OCI-M1 (cell line): ENCODE data around the gene CAB39.
"Not testable (repeated sequence)": the region's sequence is repeated elsewhere in the genome, so short reads cannot be mapped to it uniquely, and the experiment has no call there.

Experiments
- DNase-seq: peaks from one replicate; lab custom pipeline; 2025; lab: John Stamatoyannopoulos, UW

The CAB39 gene

GRCh38 chr2:230684270-230685168 is 28.1 kb upstream of the CAB39 start:
- DNase-seq, result no peak

DNA sequence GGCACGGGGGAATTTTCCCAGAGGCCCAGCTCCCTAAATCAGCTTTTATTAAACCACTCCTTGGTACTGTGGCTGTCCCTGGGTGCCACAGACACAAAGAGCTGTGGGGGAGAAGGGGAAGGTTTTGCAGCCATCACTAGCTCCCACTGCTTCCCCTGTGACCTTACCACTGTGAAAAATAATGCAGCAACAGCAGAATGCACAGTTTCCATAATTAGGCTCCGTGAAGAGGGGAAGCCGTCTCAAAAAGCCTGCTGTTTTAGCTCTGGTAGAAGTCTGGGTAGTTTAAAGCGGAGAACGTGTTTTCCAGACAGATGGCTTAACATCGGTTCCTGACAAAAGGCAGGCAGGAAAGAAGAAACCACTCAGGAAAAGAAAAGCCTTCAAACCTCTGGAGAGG is 27.5 kb upstream of the CAB39 start:
- DNase-seq, result no peak

DNA sequence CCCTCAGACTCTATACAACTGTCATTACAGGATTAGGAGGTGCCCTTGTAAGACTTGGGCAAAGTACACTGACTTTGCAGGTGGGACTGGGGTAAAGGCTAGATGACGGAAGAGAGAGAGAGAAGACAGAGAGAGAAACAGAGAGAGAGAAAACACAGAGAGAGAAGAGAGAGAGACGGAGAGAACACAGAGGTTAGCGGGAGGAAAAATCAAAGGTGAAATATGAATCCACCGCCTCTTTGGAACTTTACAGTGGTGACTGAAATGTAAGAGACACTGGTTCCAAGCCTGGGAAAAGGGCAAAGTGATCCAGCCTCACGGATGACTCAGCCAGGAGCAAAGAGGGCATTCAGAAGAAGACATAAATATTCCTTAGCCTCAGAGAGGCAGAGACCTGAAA is 25.1 kb upstream of the CAB39 start:
- DNase-seq, result no peak

DNA sequence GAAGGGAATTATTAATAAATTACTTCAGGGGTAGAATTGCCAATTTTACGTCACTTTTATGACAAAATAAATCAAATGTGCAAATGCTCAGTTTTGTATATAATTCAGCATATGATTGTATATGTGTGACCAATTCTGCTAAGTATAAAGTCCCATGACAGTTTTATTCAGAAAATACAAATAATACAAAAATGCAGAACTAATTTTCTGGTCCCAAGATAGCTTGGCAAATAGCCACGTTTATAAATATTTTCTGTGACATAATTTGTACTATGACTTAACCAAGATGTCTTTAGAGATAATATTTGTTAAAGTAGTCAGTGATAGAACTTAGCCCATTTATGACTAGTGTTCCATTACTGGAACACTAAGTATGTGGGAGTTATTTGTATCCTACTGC is 24.2 kb upstream of the CAB39 start:
- no peak for DNase-seq

- DNase-seq, result no peak
These were observed 22.2 kb upstream of the CAB39 start for GRCh38 chr2:230690439-230690838.

GRCh38 chr2:230691005-230691647 is 21.5 kb upstream of the CAB39 start:
- no peak for DNase-seq

DNA sequence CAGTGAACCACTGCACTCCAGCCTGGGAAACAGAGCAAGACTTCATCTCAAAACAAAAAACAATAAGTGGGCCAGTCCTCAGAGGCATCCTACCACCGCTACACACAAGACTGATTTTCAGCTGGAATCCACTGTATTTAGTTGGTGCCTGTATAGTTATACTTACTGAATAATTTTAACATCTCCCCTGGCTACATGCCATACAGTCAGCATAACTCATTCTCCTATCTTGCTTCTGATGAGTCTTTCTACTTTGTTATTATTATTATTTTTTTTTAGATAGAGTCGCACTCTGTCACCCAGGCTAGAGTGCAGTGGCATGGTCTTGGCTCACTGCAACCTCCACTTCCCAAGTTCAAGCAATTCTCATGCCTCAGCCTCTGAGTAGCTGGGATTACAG is 19.9 kb upstream of the CAB39 start:
- no peak for DNase-seq

- DNase-seq, result no peak
These were observed 19.2 kb upstream of the CAB39 start for GRCh38 chr2:230693411-230693810.

- no peak for DNase-seq
These were observed 18.4 kb upstream of the CAB39 start for GRCh38 chr2:230694241-230694640.

DNA sequence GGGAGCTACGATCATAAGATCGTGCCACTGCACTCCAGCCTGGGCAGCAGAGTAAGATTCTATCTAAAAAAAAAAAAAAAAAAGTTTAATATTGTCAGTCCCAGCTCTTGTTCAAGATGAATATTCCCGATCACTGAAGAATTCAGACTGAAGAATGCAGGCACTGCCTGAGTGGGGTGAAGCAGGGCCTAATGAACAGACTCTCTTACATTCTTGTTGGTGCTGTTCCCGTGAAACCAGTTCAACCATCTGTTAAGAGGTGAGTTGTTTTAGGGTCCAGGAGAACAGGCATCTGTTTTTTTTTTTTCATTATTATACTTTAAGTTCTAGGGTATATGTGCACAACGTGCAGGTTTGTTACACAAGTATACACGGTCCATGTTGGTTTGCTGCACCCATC is 17.1 kb upstream of the CAB39 start:
- DNase-seq, result no peak

- DNase-seq, result no peak
These were observed 16.0 kb upstream of the CAB39 start for GRCh38 chr2:230696670-230697069.

GRCh38 chr2:230697676-230698075 is 15.0 kb upstream of the CAB39 start:
- no peak for DNase-seq

DNA sequence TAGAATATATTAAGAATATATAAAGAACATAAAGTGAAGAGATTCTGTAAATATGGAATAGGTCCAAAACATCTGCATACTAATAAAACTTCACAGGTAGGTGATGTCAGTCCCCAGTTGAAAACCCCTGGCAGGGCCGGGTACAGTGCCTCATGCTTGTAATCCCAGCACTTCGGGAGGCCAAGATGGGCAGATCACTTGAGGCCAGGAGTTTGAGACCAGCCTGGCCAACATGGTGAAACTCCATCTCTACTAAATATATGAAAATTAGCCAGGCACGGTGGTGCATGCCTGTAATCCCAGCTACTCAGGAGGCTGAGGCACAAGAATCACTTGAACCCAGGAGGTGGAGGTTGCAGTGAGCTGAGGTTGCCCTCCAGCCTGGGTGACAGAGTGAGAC is 13.9 kb upstream of the CAB39 start:
- not testable (repeated sequence) for DNase-seq

GRCh38 chr2:230700447-230700846 is 12.2 kb upstream of the CAB39 start:
- DNase-seq, result no peak

DNA sequence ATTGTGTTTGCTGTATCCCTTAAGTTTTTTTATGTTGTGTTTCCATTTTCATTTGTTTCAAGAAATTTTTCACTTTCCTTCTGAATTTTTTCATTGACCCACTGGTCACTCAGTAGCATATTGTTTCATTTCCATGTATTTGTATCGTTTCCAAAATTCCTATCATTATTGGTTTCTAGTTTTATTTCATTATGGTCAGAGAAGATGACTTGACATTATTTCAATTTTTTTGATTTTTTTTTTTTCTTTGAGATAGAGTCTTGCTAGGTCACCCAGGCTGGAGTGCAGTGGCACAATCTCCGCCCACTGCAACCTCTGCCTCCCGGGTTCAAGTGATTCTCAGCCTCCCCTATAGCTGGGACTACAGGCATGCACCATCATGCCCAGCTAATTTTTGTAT is 11.3 kb upstream of the CAB39 start:
- DNase-seq, result no peak

- DNase-seq, result not testable (repeated sequence)
These were observed 10.2 kb upstream of the CAB39 start for GRCh38 chr2:230702457-230702856.

GRCh38 chr2:230703514-230703913 is 9.1 kb upstream of the CAB39 start:
- DNase-seq, result no peak

DNA sequence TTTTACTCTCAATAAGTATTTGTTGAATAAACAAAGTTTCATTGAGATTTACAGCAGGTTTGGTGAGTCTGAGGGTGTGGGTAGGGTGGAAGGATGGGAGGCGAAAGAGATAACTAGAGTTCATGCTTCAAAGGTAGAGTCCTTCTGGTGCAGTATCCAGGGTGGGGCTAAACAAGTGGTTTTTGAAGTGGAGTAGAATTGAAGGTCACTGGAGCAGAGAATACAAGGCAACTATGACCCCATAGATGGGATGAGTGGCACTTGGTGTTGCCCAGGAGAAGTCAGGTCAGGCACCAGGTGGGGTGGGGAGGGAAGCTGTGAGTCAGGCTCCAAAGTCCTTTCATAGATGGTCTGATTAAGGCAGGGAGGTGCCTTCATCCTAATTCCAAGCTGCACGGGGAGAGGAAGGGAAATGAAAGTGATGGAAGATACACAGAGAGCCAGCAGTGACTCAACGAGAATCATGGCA is 6.6 kb upstream of the CAB39 start:
- DNase-seq, result no peak

GRCh38 chr2:230706966-230707365 is 5.7 kb upstream of the CAB39 start:
- no peak for DNase-seq

DNA sequence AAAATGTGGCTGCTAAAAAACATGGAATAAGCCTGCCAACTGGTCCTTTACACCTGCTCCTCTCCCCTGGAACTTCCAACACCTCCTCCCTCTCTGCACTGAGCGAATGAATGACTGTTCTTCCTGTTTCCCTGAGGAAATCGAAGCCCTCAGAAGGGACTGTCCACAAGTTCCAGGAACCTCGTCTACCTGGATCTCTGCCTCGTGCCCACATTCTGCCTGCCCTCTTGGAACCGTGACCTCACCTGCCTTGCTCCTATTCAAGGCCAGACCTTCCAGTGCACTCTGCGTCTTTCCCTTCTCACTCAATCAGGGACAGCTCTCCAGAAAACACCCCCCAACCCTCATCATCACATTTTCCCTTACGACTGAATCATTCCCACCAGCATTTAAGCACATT is 4.4 kb upstream of the CAB39 start:
- DNase-seq, result no peak

DNA sequence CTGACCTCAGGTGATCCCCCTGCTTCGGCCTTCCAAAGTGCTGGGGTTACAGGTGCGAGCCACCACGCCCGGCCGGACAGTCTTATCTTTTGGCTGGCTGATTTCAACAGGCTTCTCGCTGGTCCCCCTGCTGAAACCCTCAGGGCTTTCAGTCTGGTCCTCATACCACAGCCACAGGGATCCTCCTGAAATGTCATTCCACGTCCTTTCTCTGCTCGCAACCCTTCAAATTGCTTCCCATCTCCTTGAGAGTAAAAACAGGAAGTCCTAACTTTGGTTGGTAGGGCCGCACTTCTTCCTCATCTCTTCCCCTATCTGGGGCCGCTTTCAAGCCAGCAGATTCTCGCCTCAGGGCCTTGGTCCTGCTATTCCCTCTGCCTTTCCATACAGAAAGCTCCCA is 1.4 kb upstream of the CAB39 start:
- peak; percentile 36 for DNase-seq

DNA sequence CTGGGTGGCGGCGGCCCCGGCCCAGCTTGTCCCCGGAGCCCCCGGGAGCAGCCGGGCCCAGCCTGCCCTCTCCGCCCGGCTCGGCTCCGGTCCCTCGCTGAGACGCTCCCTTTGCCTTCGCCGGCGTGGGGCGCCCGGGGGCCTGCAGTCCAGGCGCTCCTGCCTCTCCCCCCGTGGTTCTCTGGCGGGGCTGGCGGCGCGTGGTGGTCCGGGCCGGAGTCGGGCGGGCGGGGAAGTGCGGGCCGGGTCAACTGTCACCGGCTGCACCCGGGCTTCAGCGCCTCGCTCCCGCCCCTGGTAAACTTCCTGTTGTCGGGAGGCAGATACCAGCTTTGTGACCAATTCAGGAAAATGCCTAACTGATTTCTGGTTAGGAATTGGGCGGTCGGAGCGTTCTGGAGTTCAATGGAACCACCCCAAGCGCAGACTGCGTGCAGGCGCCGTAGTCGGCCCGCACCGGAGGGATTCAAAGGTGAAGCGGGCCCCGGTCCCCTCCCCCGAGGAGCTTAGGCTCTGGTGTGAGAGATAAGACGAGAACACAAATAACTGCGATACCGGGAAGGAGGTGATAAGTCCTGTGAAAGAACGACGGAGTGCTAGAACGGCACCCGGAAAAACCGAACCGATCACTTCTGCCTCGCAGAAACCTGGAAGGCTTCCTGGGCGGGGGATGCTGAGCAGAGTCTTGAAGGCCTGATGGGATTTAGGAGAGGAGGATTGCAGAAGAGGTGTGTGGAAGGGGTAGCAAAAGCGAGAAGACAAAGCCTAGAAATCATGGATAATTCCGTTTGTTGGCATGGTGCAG is 891 bp downstream of the CAB39 start:
- peak; percentile 95 for DNase-seq

GRCh38 chr2:230714136-230714480 is 1.5 kb downstream of the CAB39 start:
- DNase-seq, result peak; percentile 87
